Gastroesophageal sphincter (tissue), 4 donors: ENCODE results near the gene PRKN. TPM values are rescaled to one million over a fixed set of nuclear protein-coding genes. Genes with fewer than 3 reads are reported as not detected.

Experiments used
- ATAC-seq: fragments of 150-250 bp; one replicate; pipeline ENCODE4 v1.9.1; 2016; ENCODE audit warnings: mild to moderate bottlenecking, moderate library complexity
- H3K27ac ChIP-seq, 4 donors: fragments of 200-600 bp; sonication (generic) in 3 of 4; 1 replicate in 3 of 4; 2 replicates in 1 of 4; pipeline ENCODE4 v1.5.1; 2016 to 2019
- H3K27me3 ChIP-seq: fragments of 200-600 bp; sonication (generic); one replicate; pipeline ENCODE4 v1.5.1; 2019
- H3K36me3 ChIP-seq, 2 donors: fragments of 200-600 bp; sonication (generic); one replicate each; pipeline ENCODE4 v1.5.1; 2019; ENCODE audit warnings: control low read depth in 1 of 2
- H3K4me1 ChIP-seq, 3 donors: fragments of 200-600 bp; sonication (generic); 1 replicate in 2 of 3; 2 replicates in 1 of 3; pipeline ENCODE4 v1.5.1; 2016 to 2019; ENCODE audit warnings: control low read depth in 2 of 3
- H3K4me3 ChIP-seq, 2 donors: fragments of 200-600 bp; sonication (generic); one replicate each; pipeline ENCODE4 v1.5.1; 2019; ENCODE audit warnings: mild to moderate bottlenecking in 1 of 2, moderate library complexity in 1 of 2
- H3K9me3 ChIP-seq, 3 donors: fragments of 200-600 bp; sonication (generic); one replicate each; pipeline ENCODE4 v1.5.1; 2017 to 2019; ENCODE audit warnings: control low read depth in 2 of 3
- CTCF ChIP-seq, 4 experiments: fragments of 200-600 bp in 2 of 4; fragments of 450-650 bp in 2 of 4; sonication (generic) in 1 of 4; IDR thresholded peaks; one replicate each; pipeline ENCODE4 v1.5.1; 2017 to 2019; ENCODE audit warnings: antibody characterized with exemption in 4 of 4, mild to moderate bottlenecking in 2 of 4, moderate library complexity in 2 of 4
- EP300 ChIP-seq: sonication (generic); formaldehyde crosslinking; IDR thresholded peaks from one replicate; pipeline ENCODE4 v1.6.1; 2017; ENCODE audit warnings: antibody characterized with exemption, mild to moderate bottlenecking
- POLR2A ChIP-seq, 2 donors: fragments of 450-650 bp; IDR thresholded peaks; one replicate each; pipeline ENCODE4 v1.6.1; 2017; ENCODE audit warnings: antibody characterized with exemption in 2 of 2, mild to moderate bottlenecking in 2 of 2, moderate library complexity in 1 of 2
- POLR2AphosphoS5 ChIP-seq: sonication (generic); formaldehyde crosslinking; IDR thresholded peaks from one replicate; pipeline ENCODE4 v1.6.1; 2017; ENCODE audit warnings: antibody characterized with exemption
- WGBS, 2 donors: methylation state at CpG; one replicate each; pipeline ENCODE4 v1.1.5; 2018; ENCODE audit warnings: low coverage in 1 of 2; 5-methylcytosine and 5-hydroxymethylcytosine counted together
- total RNA-seq, 4 donors: library from RNA; depleted of rRNA; stranded (reverse); fragments of >200 nt; gene quantifications; one replicate each; pipeline ENCODE4 v1.1.0, GENCODE V29; 2016

PRKN gene
- total RNA-seq, 4 donors from 2014 or later = 8.4 to 58.6 (median 25.8) TPM

DNA sequence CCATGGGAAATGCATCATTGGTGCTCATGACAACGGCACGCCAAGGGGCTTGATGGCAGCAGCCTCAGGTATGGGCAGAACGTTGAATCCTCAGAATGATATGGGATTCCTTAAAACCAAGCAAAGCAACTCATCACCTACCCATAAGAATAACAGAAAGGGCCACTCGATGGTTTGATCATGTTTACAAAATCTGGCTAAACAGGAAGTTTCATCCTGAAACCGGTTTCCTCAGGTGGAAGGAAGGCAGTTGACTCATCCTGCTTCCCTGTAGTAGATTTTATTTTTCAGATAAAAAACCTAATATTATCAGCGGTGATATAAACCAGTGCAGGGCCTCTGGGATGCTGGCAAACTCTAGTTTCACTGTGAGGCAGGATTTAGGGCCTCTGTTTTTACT is 1316.8 kb downstream of the PRKN start:
- WGBS, 2 donors = 81 to 95% methylated on average over 5 to 6 of the region's 6 CpGs
- no peaks in the 10 kb centered on the region for H3K4me1 ChIP-seq
- no peaks in the 10 kb centered on the region for H3K36me3 ChIP-seq
- H3K4me3 ChIP-seq = no peak overlapping the region
- H3K27ac ChIP-seq = no peak overlapping the region
- H3K9me3 ChIP-seq = no peaks in the 10 kb centered on the region
- no peak for TF ChIP-seq POLR2AphosphoS5
- ATAC-seq = no peak
- no peaks in the 10 kb centered on the region for H3K27me3 ChIP-seq

DNA sequence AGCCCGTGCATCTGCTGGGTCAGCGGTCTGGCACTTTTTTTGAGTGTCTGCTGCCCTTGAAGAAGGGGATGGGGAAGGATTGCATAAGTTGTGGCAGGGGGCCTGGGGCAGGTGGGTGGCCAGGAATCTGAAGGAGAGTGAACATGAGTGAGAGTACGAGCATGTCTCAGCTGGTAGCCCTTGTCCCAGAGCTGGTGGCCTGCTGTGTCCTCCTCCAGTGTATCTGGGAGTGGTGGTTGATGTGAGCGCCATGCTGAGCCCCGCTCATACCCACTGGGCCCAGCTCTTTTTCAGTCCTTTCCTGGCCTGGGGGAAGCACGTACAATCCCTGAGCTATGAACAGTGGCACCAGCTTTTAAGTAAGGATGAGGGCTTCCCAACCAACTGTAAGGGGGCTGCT is 1317.5 kb downstream of the PRKN start:
- 94 to 100% methylated on average over 1 to 6 of the region's 6 CpGs for WGBS, 2 donors
- no peak overlapping the region for H3K4me3 ChIP-seq
- no peak overlapping the region for H3K27ac ChIP-seq
- H3K4me1 ChIP-seq = no peaks in the 10 kb centered on the region
- H3K36me3 ChIP-seq = no peaks in the 10 kb centered on the region
- no peak for TF ChIP-seq EP300
- TF ChIP-seq POLR2AphosphoS5 = no peak
- no peak for TF ChIP-seq POLR2A (IDR thresholded peaks at IDR 0.05)
- TF ChIP-seq CTCF (IDR thresholded peaks at IDR 0.05) = no peak
- H3K27me3 ChIP-seq = no peaks in the 10 kb centered on the region
- no peaks in the 10 kb centered on the region for H3K9me3 ChIP-seq
- ATAC-seq = no peak

- no peaks in the 10 kb centered on the region for H3K4me1 ChIP-seq
- no peaks in the 10 kb centered on the region for H3K9me3 ChIP-seq
- TF ChIP-seq POLR2AphosphoS5 = no peak
- TF ChIP-seq CTCF (IDR thresholded peaks at IDR 0.05) = no peak
- no peak for TF ChIP-seq EP300
- TF ChIP-seq POLR2A (IDR thresholded peaks at IDR 0.05) = no peak
- WGBS, 2 donors = 76 to 82% methylated on average over 7 of the region's 7 CpGs
- H3K4me3 ChIP-seq = no peak overlapping the region
- no peak for ATAC-seq
- H3K36me3 ChIP-seq = no peaks in the 10 kb centered on the region
- no peak overlapping the region for H3K27ac ChIP-seq
- no peaks in the 10 kb centered on the region for H3K27me3 ChIP-seq
Measured at GRCh38 chr6:161409353-161409752, 1318.2 kb downstream of the PRKN start.

GRCh38 chr6:161408041-161408440 is 1319.5 kb downstream of the PRKN start:
- no peaks in the 10 kb centered on the region for H3K9me3 ChIP-seq
- H3K36me3 ChIP-seq = no peaks in the 10 kb centered on the region
- no peaks in the 10 kb centered on the region for H3K4me1 ChIP-seq
- H3K4me3 ChIP-seq = no peak overlapping the region
- ATAC-seq = no peak
- no peak for TF ChIP-seq POLR2AphosphoS5
- no peak for TF ChIP-seq CTCF (IDR thresholded peaks at IDR 0.05)
- no peak for TF ChIP-seq POLR2A (IDR thresholded peaks at IDR 0.05)
- TF ChIP-seq EP300 = no peak
- whole genome bisulfite sequencing, 2 donors = 72 to 83% methylated on average over 8 of the region's 8 CpGs
- H3K27me3 ChIP-seq = no peaks in the 10 kb centered on the region
- H3K27ac ChIP-seq = no peak overlapping the region

DNA sequence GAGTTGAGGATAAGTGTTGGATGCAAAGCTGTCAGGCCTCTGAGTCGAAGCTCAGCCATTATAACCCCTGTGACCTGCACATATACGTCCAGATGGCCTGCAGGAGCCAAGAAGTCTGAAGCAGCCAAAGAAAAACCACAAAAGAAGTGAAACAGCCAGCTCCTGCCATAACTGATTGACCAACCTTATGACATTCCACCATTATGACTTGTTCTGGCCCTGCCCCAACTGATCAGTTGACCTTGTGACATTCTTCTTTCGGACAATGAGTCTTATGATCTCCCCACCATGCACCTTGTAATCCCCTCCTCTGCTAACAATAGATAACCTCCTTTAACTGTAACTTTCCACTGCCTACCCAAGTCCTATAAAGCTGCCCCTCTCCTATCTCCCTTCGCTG is 1320.0 kb downstream of the PRKN start:
- Histone ChIP-seq H3K27me3 (no peaks in the 10 kb centered on the region), H3K27ac (no peak overlapping the region), H3K4me1 (no peaks in the 10 kb centered on the region), H3K36me3 (no peaks in the 10 kb centered on the region), H3K4me3 (no peak overlapping the region), H3K9me3 (no peaks in the 10 kb centered on the region)
- 45 to 71% methylated on average over 4 of the region's 4 CpGs for WGBS, 2 donors
- ATAC-seq = no peak
- TF ChIP-seq CTCF (IDR thresholded peaks at IDR 0.05) (no peak), EP300 (no peak), POLR2AphosphoS5 (no peak), POLR2A (IDR thresholded peaks at IDR 0.05) (no peak)

GRCh38 chr6:161407115-161407514 is 1320.5 kb downstream of the PRKN start:
- H3K27ac ChIP-seq = no peak overlapping the region

More at GRCh38 chr6:161407115-161407514, 1320.5 kb downstream of the PRKN start:
- Histone ChIP-seq H3K36me3 (no peaks in the 10 kb centered on the region), H3K4me3 (no peak overlapping the region), H3K27me3 (no peaks in the 10 kb centered on the region), H3K4me1 (no peaks in the 10 kb centered on the region), H3K9me3 (no peaks in the 10 kb centered on the region)
- ATAC-seq = no peak
- TF ChIP-seq EP300 = no peak
- no peak for TF ChIP-seq POLR2AphosphoS5
- no peak for TF ChIP-seq POLR2A (IDR thresholded peaks at IDR 0.05)
- no peak for TF ChIP-seq CTCF (IDR thresholded peaks at IDR 0.05)
- WGBS, 2 donors = 50 to 74% methylated on average over 1 to 2 of the region's 2 CpGs
